Panc1 (cell line): Measurements from ENCODE around the gene ELMOD1. TPM values are rescaled to one million over a fixed set of nuclear protein-coding genes. Genes with fewer than 3 reads are reported as not detected.

Experiments
- ATAC-seq: fragments of 200-7000 bp; cut with Tn5 transposase; 2 replicates; pipeline ENCODE4 v1.9.1; 2020; ENCODE audit warnings: mild to moderate bottlenecking, moderate library complexity
- BruUV-seq: library from RNA; stranded (reverse); fragments of 400-500 nt; replicated peaks from 2 replicates; lab custom pipeline; 2021; lab: Mats Ljungman, UMichigan
- CTCF ChIA-PET: fragments of 300-600 bp; sonication (Branson Sonifier 250); formaldehyde crosslinking; loops from one replicate; lab custom pipeline; 2022; ENCODE audit warnings: antibody characterized with exemption; lab: Charles Lee
- POLR2A ChIA-PET: fragments of 300-600 bp; sonication (Branson Sonifier 250); formaldehyde crosslinking; loops from one replicate; lab custom pipeline; 2022; ENCODE audit warnings: antibody characterized with exemption; lab: Charles Lee
- DNase-seq: peaks from one replicate; pipeline ENCODE4 v3.0.0-alpha.2; 2010; ENCODE audit warnings: low read depth, low spot score
- H3K27ac ChIP-seq: 2 replicates; pipeline ENCODE4 v1.5.1; 2011; ENCODE audit warnings: mild to moderate bottlenecking, low read length, inconsistent platforms
- H3K27me3 ChIP-seq: fragments of 200-500 bp; sonication (Bioruptor generic); 2 replicates; pipeline ENCODE4 v1.6.0; 2014; ENCODE audit warnings: low read length, inconsistent platforms; ENCODE audit not compliant: control insufficient read depth, insufficient read depth
- H3K36me3 ChIP-seq: fragments of 200-500 bp; sonication (Bioruptor generic); 2 replicates; pipeline ENCODE4 v1.5.1; 2014; ENCODE audit warnings: inconsistent platforms, mild to moderate bottlenecking, low read length, moderate library complexity; ENCODE audit not compliant: control insufficient read depth, insufficient read depth
- H3K4me1 ChIP-seq: 2 replicates; pipeline ENCODE4 v1.5.1; 2011; ENCODE audit warnings: inconsistent platforms, mild to moderate bottlenecking, low read length, moderate library complexity; ENCODE audit not compliant: control insufficient read depth, insufficient read depth
- H3K4me3 ChIP-seq, 2 experiments: 2 replicates each; pipeline ENCODE4 v1.5.1; 2011 to 2012; ENCODE audit warnings: low read depth in 2 of 2, low read length in 2 of 2, mild to moderate bottlenecking in 2 of 2, inconsistent platforms in 1 of 2, moderate library complexity in 1 of 2
- H3K9me3 ChIP-seq: fragments of 200-500 bp; sonication (Bioruptor generic); 2 replicates; pipeline ENCODE4 v1.5.1; 2014; ENCODE audit warnings: low read depth, mild to moderate bottlenecking, inconsistent platforms, low read length, moderate library complexity; ENCODE audit not compliant: control insufficient read depth, insufficient read depth
- POLR2AphosphoS5 ChIP-seq: IDR thresholded peaks from 2 replicates; pipeline ENCODE4 v1.6.1; 2012; ENCODE audit warnings: mild to moderate bottlenecking, low read depth, low read length, moderate library complexity
- SIN3A ChIP-seq: IDR thresholded peaks from 2 replicates; pipeline ENCODE4 v1.6.1; 2012; ENCODE audit warnings: low read depth, mild to moderate bottlenecking, low read length, moderate library complexity, borderline replicate concordance; ENCODE audit not compliant: insufficient read depth
- TCF7L2 ChIP-seq: IDR thresholded peaks from 2 replicates; pipeline ENCODE4 v1.6.1; 2011; ENCODE audit warnings: mild to moderate bottlenecking, low read depth, low read length, inconsistent platforms
- in situ Hi-C: cut with HindIII; loops from 2 replicates; pipeline ENCODE4 v1.10.0; 2016; ENCODE audit warnings: low sequenced_read_pairs, low pct_unique_long_range_greater_than_20kb
- intact Hi-C: fragments of 100-400 bp; cut with micrococcal nuclease; formaldehyde crosslinking; loops from one replicate; pipeline ENCODE4 v1.10.0; 2022; ENCODE audit not compliant: unreplicated experiment
- total RNA-seq: library from RNA; stranded (reverse); gene quantifications from one replicate; pipeline ENCODE4 v1.2.1, GENCODE V29; 2021; ENCODE audit not compliant: unreplicated experiment
- TF ChIP-seq, protein P1 (sequence below): fragments of 450-650 bp; IDR thresholded peaks from 2 replicates; pipeline ENCODE4 v1.5.1; 2017; ENCODE audit warnings: mild to moderate bottlenecking
- TF ChIP-seq, protein P2 (sequence below), 2 experiments: IDR thresholded peaks; 2 replicates each; pipeline ENCODE4 v1.6.1; 2011 to 2012; ENCODE audit warnings: low read depth in 2 of 2, control low read depth in 1 of 2, low read length in 1 of 2, mild to moderate bottlenecking in 1 of 2, moderate library complexity in 1 of 2; ENCODE audit not compliant: insufficient read depth in 1 of 2

ELMOD1 gene
- total RNA-seq, 1 experiment from 2014 or later = 2.1 TPM

DNA sequence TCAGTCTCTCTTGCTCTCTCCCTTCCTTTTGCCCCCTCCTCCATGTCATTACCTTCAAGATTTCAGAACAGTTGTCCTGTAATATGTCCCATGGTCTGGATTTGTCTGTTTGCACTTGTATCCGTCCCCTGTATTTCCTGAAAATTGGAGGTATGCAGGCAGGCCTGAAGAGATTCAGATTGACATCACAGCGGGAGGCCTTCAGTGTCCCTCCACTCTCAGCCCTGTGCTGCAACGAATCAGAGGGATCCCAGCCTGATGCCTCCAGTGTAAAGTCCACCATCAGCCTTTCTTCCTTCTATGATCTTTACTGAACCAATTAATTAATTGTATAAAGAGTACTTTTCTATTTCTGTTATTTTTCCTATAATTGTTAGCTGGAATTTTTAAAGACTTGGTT lies 57.3 kb downstream of the ELMOD1 start:
- TF ChIP-seq, protein P1, sequence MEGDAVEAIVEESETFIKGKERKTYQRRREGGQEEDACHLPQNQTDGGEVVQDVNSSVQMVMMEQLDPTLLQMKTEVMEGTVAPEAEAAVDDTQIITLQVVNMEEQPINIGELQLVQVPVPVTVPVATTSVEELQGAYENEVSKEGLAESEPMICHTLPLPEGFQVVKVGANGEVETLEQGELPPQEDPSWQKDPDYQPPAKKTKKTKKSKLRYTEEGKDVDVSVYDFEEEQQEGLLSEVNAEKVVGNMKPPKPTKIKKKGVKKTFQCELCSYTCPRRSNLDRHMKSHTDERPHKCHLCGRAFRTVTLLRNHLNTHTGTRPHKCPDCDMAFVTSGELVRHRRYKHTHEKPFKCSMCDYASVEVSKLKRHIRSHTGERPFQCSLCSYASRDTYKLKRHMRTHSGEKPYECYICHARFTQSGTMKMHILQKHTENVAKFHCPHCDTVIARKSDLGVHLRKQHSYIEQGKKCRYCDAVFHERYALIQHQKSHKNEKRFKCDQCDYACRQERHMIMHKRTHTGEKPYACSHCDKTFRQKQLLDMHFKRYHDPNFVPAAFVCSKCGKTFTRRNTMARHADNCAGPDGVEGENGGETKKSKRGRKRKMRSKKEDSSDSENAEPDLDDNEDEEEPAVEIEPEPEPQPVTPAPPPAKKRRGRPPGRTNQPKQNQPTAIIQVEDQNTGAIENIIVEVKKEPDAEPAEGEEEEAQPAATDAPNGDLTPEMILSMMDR = no peak
- TF ChIP-seq POLR2AphosphoS5 (no peak), TCF7L2 (no peak), SIN3A (no peak)
- TF ChIP-seq, protein P2, sequence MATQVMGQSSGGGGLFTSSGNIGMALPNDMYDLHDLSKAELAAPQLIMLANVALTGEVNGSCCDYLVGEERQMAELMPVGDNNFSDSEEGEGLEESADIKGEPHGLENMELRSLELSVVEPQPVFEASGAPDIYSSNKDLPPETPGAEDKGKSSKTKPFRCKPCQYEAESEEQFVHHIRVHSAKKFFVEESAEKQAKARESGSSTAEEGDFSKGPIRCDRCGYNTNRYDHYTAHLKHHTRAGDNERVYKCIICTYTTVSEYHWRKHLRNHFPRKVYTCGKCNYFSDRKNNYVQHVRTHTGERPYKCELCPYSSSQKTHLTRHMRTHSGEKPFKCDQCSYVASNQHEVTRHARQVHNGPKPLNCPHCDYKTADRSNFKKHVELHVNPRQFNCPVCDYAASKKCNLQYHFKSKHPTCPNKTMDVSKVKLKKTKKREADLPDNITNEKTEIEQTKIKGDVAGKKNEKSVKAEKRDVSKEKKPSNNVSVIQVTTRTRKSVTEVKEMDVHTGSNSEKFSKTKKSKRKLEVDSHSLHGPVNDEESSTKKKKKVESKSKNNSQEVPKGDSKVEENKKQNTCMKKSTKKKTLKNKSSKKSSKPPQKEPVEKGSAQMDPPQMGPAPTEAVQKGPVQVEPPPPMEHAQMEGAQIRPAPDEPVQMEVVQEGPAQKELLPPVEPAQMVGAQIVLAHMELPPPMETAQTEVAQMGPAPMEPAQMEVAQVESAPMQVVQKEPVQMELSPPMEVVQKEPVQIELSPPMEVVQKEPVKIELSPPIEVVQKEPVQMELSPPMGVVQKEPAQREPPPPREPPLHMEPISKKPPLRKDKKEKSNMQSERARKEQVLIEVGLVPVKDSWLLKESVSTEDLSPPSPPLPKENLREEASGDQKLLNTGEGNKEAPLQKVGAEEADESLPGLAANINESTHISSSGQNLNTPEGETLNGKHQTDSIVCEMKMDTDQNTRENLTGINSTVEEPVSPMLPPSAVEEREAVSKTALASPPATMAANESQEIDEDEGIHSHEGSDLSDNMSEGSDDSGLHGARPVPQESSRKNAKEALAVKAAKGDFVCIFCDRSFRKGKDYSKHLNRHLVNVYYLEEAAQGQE (IDR thresholded peaks at IDR 0.05; ENCODE audit: insufficient read depth in 1 of 2, low read depth in 2 of 2, low read length in 1 of 2) = no peak
- ChIA-PET POLR2A (no interaction called here), CTCF (no interaction called here)
- in situ Hi-C loops (no loop called here), intact Hi-C loops (no loop called here)
- ATAC-seq (no peak), DNase-seq (no peak)
- no peak overlapping the region for H3K27ac ChIP-seq
- no TSS peak for BruUV-seq
- no peaks in the 10 kb centered on the region for H3K4me1 ChIP-seq
- H3K9me3 ChIP-seq = no peaks in the 10 kb centered on the region
- H3K27me3 ChIP-seq = no peaks in the 10 kb centered on the region
- no peak overlapping the region for H3K4me3 ChIP-seq
- H3K36me3 ChIP-seq = no peaks in the 10 kb centered on the region

DNA sequence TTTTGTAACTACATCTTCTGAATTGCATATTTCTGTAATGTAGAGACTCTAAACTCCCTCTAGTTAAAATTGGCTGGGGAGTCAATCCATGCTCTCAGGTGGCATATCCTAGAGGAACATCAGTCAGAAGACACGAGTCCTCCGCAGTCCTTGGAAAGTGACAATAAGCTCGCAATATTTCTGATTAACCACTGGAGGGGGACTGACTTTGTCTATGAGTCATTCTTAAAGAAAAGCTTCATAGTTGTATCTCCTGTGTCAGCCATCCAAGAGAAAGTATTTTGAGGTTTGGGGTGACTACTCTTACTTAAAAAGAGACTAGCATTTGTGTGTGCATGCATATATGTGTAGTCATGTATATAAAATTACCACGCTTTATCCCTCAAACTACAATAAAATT lies 60.7 kb downstream of the ELMOD1 start:
- ChIA-PET POLR2A (no interaction called here), CTCF (interaction anchor here (1.1 kb wide), 1 partner anchor 38 kb away, joined by 5 read pairs; no protein-coding TSS in a partner anchor)
- Histone ChIP-seq H3K27ac (no peak overlapping the region), H3K4me3 (no peak overlapping the region), H3K4me1 (no peaks in the 10 kb centered on the region), H3K27me3 (no peaks in the 10 kb centered on the region), H3K36me3 (no peaks in the 10 kb centered on the region), H3K9me3 (no peaks in the 10 kb centered on the region)
- DNase-seq (no peak), ATAC-seq (no peak)
- in situ Hi-C loops (no loop called here), intact Hi-C loops (no loop called here)
- BruUV-seq = no TSS peak
- TF ChIP-seq SIN3A (no peak), TCF7L2 (no peak), POLR2AphosphoS5 (no peak)
- TF ChIP-seq, protein P1 = no peak; the same call in 1 of the 2 replicates
- TF ChIP-seq, protein P2 (IDR thresholded peaks at IDR 0.05; ENCODE audit: insufficient read depth in 1 of 2, low read depth in 2 of 2, low read length in 1 of 2) = no peak
